ENCODE data around the gene EPB42. TPM values are rescaled to one million over a fixed set of nuclear protein-coding genes. Genes with fewer than 3 reads are reported as not detected.
A peak's percentile ranks its signal among the peaks of the same experiment; 100 is the strongest.

EPB42 gene
- total RNA-seq, 1 donor from 2014 or later = not detected

DNA sequence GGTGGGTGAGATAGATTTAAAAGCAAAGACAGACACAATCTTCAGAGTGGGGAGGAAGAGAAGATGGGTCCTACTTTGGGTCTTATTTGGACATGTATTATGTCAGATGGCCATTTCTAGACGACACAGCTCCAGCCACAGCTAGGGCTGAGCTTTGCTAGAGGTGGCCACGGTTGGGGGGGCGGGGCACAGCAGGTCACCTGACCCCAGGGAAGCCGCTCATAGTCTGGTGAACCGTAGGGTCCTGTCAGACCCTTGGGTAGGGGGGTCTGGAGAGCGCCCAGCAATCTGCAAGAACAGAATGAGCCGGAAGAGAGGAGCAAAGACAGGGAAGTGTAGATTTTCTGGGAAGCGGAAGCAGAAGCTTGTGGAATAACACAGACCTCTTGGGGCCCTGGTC is 6.6 kb downstream of the EPB42 start:
- intact Hi-C loops (cut with DNase I) = no loop called here
- Histone ChIP-seq H3K9me3 (no peaks in the 10 kb centered on the region), H3K27me3 (no peaks in the 10 kb centered on the region), H3K27ac (no peak overlapping the region), H3K36me3 (no peaks in the 10 kb centered on the region), H3K4me3 (no peak overlapping the region), H3K4me1 (no peaks in the 10 kb centered on the region)
- DNase-seq (ENCODE audit: low spot score in 2 of 2) = no peak
- TF ChIP-seq, protein P1, sequence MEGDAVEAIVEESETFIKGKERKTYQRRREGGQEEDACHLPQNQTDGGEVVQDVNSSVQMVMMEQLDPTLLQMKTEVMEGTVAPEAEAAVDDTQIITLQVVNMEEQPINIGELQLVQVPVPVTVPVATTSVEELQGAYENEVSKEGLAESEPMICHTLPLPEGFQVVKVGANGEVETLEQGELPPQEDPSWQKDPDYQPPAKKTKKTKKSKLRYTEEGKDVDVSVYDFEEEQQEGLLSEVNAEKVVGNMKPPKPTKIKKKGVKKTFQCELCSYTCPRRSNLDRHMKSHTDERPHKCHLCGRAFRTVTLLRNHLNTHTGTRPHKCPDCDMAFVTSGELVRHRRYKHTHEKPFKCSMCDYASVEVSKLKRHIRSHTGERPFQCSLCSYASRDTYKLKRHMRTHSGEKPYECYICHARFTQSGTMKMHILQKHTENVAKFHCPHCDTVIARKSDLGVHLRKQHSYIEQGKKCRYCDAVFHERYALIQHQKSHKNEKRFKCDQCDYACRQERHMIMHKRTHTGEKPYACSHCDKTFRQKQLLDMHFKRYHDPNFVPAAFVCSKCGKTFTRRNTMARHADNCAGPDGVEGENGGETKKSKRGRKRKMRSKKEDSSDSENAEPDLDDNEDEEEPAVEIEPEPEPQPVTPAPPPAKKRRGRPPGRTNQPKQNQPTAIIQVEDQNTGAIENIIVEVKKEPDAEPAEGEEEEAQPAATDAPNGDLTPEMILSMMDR (IDR thresholded peaks at IDR 0.05) = no peak

DNA sequence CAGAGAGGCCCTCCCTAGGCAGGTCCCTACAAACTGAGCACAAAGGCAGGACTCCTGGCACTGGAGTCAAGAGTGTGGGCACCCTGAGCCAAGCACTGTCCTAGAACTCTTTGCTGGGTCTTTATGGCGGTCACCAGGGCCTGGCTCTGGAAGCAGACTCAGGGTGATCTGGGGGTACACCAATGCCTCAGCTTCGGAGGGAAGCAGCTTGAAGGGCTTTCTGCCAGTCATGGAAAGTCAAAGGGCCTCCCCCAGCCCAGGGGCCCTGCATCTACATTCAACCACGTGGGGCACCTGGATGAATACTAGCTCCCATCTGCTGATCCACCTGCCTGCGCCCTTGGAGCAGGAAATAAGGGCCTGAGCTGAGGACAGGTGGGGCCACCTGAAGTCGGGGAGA is 7.4 kb downstream of the EPB42 start:
- TF ChIP-seq, protein P1 (IDR thresholded peaks at IDR 0.05) = no peak
- peak in 1 of 2 donors; percentile 43 for DNase-seq (ENCODE audit: low spot score in 2 of 2)
- intact Hi-C loops (cut with DNase I) = no loop called here
- H3K9me3 ChIP-seq = no peaks in the 10 kb centered on the region
- no peak overlapping the region for H3K4me3 ChIP-seq
- no peaks in the 10 kb centered on the region for H3K36me3 ChIP-seq
- no peaks in the 10 kb centered on the region for H3K27me3 ChIP-seq
- no peaks in the 10 kb centered on the region for H3K4me1 ChIP-seq
- H3K27ac ChIP-seq = no peak overlapping the region

DNA sequence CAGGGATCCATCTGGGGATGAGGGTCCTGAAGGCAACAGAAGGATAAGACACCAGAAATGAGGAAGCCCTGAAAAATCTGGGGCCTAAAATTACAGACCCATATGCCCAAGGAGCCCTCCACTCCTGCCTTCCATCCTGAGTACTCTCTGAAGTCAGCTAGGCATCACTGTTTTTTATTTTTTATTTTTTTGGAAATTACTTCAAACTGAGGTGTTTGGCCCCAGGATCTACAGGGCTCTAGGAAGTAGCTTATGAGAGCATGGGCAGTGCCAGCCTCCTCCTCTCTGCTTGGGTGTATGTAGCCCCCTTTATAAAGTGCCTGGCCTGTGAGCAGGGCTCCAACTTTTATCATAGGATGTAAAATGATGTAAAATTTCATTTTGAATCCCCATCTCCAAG is 7.9 kb downstream of the EPB42 start:
- intact Hi-C loops (cut with DNase I) = no loop called here
- TF ChIP-seq, protein P1 (IDR thresholded peaks at IDR 0.05) = no peak
- Histone ChIP-seq H3K4me1 (no peaks in the 10 kb centered on the region), H3K4me3 (no peak overlapping the region), H3K36me3 (no peaks in the 10 kb centered on the region), H3K27me3 (no peaks in the 10 kb centered on the region), H3K9me3 (no peaks in the 10 kb centered on the region), H3K27ac (no peak overlapping the region)
- no peak for DNase-seq (ENCODE audit: low spot score in 2 of 2)

GRCh38 chr15:43212299-43212698 is 8.5 kb downstream of the EPB42 start:
- Histone ChIP-seq H3K4me3 (no peak overlapping the region), H3K27me3 (no peaks in the 10 kb centered on the region), H3K27ac (no peak overlapping the region), H3K4me1 (no peaks in the 10 kb centered on the region), H3K36me3 (no peaks in the 10 kb centered on the region), H3K9me3 (no peaks in the 10 kb centered on the region)
- intact Hi-C loops (cut with DNase I) = no loop called here
- TF ChIP-seq, protein P1 (IDR thresholded peaks at IDR 0.05) = no peak
- peak in 1 of 2 donors; percentile 21 for DNase-seq (ENCODE audit: low spot score in 2 of 2)

DNA sequence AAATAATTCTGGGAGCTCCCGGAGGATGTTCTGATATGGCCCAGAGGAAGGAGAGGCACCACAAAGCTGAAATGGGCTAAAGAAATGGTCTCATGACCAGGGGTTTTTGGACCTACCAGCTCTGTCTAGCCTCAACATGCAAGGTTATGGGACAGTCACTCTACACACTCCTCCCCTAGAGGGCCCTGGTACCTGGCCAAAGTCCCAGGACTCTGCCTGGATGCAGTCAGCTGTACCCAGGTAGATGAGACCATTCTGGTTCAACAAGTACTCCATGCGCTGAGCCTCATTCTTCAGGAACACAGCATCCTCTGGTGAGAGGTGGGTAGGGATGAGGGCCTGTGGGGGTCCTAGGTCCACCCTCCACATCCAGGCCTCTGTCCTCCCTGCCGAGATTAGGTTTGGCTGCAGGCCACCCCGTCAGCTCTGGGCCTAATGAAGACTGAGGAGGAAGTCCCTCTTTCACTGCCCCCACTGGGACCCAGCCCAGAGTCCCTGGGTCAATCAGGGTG is 9.5 kb downstream of the EPB42 start:
- H3K4me3 ChIP-seq = no peak overlapping the region
- H3K36me3 ChIP-seq = no peaks in the 10 kb centered on the region
- intact Hi-C loops (cut with DNase I) = no loop called here
- H3K9me3 ChIP-seq = no peaks in the 10 kb centered on the region
- no peak for DNase-seq (ENCODE audit: low spot score in 2 of 2)
- TF ChIP-seq, protein P1 (IDR thresholded peaks at IDR 0.05) = no peak
- H3K27me3 ChIP-seq = no peaks in the 10 kb centered on the region
- H3K27ac ChIP-seq = no peak overlapping the region
- no peaks in the 10 kb centered on the region for H3K4me1 ChIP-seq

GRCh38 chr15:43210807-43211206 is 10.0 kb downstream of the EPB42 start:
- no peaks in the 10 kb centered on the region for H3K36me3 ChIP-seq
- no peaks in the 10 kb centered on the region for H3K9me3 ChIP-seq
- TF ChIP-seq, protein P1 (IDR thresholded peaks at IDR 0.05) = no peak
- intact Hi-C loops (cut with DNase I) = no loop called here
- no peak overlapping the region for H3K4me3 ChIP-seq
- H3K27me3 ChIP-seq = no peaks in the 10 kb centered on the region
- no peak for DNase-seq (ENCODE audit: low spot score in 2 of 2)
- H3K4me1 ChIP-seq = no peaks in the 10 kb centered on the region
- H3K27ac ChIP-seq = no peak overlapping the region

Data from ascending aorta (tissue), 2 donors.